ENCODE measurements around the gene RHOA. TPM values are rescaled to one million over a fixed set of nuclear protein-coding genes. Genes with fewer than 3 reads are reported as not detected.

Gene RHOA
- total and polyA plus RNA-seq, 2 of the 13 experiments (the other 11 are each of a cell fraction or from before 2014, with no cell fraction given): 131 to 177 TPM

- TF ChIP-seq DRAP1 (CRISPR knock-in tag; IDR thresholded peaks at IDR 0.05): 0 out of 2 replicates have a peak, but pooled peaks have one; percentile 19
- no peak for TF ChIP-seq ZNF326 (CRISPR knock-in tag; IDR thresholded peaks at IDR 0.05; ENCODE audit: borderline replicate concordance)
- TF ChIP-seq ZNF569 (CRISPR knock-in tag; IDR thresholded peaks at IDR 0.05; ENCODE audit: borderline replicate concordance): no peak
- TF ChIP-seq, protein P1, sequence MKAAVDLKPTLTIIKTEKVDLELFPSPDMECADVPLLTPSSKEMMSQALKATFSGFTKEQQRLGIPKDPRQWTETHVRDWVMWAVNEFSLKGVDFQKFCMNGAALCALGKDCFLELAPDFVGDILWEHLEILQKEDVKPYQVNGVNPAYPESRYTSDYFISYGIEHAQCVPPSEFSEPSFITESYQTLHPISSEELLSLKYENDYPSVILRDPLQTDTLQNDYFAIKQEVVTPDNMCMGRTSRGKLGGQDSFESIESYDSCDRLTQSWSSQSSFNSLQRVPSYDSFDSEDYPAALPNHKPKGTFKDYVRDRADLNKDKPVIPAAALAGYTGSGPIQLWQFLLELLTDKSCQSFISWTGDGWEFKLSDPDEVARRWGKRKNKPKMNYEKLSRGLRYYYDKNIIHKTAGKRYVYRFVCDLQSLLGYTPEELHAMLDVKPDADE (CRISPR knock-in tag; IDR thresholded peaks at IDR 0.05): no peak
- TF ChIP-seq ELF3 (CRISPR knock-in tag; IDR thresholded peaks at IDR 0.05): no peak
- TF ChIP-seq ZNF337 (CRISPR knock-in tag; IDR thresholded peaks at IDR 0.05; ENCODE audit: borderline replicate concordance, low read depth): no peak
- TF ChIP-seq SALL1 (CRISPR knock-in tag; IDR thresholded peaks at IDR 0.05): peak; percentile 6; the same call in 1 of the 2 replicates
- TF ChIP-seq ATAD3A (CRISPR knock-in tag; IDR thresholded peaks at IDR 0.05): no peak
- no peak; the same call in 1 of the 2 replicates for TF ChIP-seq PITX1 (CRISPR knock-in tag; IDR thresholded peaks at IDR 0.05)
- TF ChIP-seq, protein P2, sequence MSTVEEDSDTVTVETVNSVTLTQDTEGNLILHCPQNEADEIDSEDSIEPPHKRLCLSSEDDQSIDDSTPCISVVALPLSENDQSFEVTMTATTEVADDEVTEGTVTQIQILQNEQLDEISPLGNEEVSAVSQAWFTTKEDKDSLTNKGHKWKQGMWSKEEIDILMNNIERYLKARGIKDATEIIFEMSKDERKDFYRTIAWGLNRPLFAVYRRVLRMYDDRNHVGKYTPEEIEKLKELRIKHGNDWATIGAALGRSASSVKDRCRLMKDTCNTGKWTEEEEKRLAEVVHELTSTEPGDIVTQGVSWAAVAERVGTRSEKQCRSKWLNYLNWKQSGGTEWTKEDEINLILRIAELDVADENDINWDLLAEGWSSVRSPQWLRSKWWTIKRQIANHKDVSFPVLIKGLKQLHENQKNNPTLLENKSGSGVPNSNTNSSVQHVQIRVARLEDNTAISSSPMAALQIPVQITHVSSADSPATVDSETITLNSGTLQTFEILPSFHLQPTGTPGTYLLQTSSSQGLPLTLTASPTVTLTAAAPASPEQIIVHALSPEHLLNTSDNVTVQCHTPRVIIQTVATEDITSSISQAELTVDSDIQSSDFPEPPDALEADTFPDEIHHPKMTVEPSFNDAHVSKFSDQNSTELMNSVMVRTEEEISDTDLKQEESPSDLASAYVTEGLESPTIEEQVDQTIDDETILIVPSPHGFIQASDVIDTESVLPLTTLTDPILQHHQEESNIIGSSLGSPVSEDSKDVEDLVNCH (CRISPR knock-in tag; IDR thresholded peaks at IDR 0.05): no peak
- TF ChIP-seq DBP (CRISPR knock-in tag; IDR thresholded peaks at IDR 0.05; ENCODE audit: not compliant biosample characterization): peak; percentile 82
- TF ChIP-seq ZNF781 (CRISPR knock-in tag; IDR thresholded peaks at IDR 0.05; ENCODE audit: borderline replicate concordance, not compliant biosample characterization): no peak
- no peak; the same call in 1 of the 2 replicates for TF ChIP-seq ZNF292 (CRISPR knock-in tag; IDR thresholded peaks at IDR 0.05; ENCODE audit: borderline replicate concordance, low read depth)
- no peak for TF ChIP-seq ELF1 (CRISPR knock-in tag; IDR thresholded peaks at IDR 0.05)
- no peak for TF ChIP-seq ZNF878 (CRISPR knock-in tag; IDR thresholded peaks at IDR 0.05)
- TF ChIP-seq, protein P3, sequence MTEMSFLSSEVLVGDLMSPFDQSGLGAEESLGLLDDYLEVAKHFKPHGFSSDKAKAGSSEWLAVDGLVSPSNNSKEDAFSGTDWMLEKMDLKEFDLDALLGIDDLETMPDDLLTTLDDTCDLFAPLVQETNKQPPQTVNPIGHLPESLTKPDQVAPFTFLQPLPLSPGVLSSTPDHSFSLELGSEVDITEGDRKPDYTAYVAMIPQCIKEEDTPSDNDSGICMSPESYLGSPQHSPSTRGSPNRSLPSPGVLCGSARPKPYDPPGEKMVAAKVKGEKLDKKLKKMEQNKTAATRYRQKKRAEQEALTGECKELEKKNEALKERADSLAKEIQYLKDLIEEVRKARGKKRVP (CRISPR knock-in tag; IDR thresholded peaks at IDR 0.05): no peak
- no peak for TF ChIP-seq EEA1 (CRISPR knock-in tag; IDR thresholded peaks at IDR 0.05; ENCODE audit: borderline replicate concordance)
- TF ChIP-seq HOXA9 (CRISPR knock-in tag; IDR thresholded peaks at IDR 0.05; ENCODE audit: borderline replicate concordance): no peak
- no peak for TF ChIP-seq RORA (CRISPR knock-in tag; IDR thresholded peaks at IDR 0.05)
Measured at GRCh38 chr3:49422379-49423248, 10.8 kb upstream of the RHOA start, which contains the start of gene AMT (continued).
